ENCODE results near the gene GPRC5A.

GPRC5A gene

GRCh38 chr12:12945591-12945990 lies 54.2 kb downstream of the GPRC5A start:
- no peak for DNase-seq

GRCh38 chr12:12946686-12947355 lies 55.5 kb downstream of the GPRC5A start:
- no peak for DNase-seq

- no peak for DNase-seq
Measured at GRCh38 chr12:12947902-12948301, 56.5 kb downstream of the GPRC5A start.

- no peak for DNase-seq
Measured at GRCh38 chr12:12951504-12951903, 60.1 kb downstream of the GPRC5A start.

GRCh38 chr12:12952036-12952435 lies 60.7 kb downstream of the GPRC5A start, which contains the start of gene GPRC5D:
GPRC5D (minus strand) TSS chr12:12952170; CDS start chr12:12950384, 1,786 bp downstream.
- peak; percentile 70 for DNase-seq

- no peak for DNase-seq
Measured at GRCh38 chr12:12954356-12954755, 63.0 kb downstream of the GPRC5A start.

- DNase-seq, result no peak
Measured at GRCh38 chr12:12954878-12955625, 63.7 kb downstream of the GPRC5A start.

GRCh38 chr12:12958886-12959285 lies 67.5 kb downstream of the GPRC5A start:
- DNase-seq, result no peak

- DNase-seq, result no peak
Measured at GRCh38 chr12:12960639-12961209, 69.4 kb downstream of the GPRC5A start.

- no peak for DNase-seq
Measured at GRCh38 chr12:12964255-12964654, 72.9 kb downstream of the GPRC5A start.

- no peak for DNase-seq
Measured at GRCh38 chr12:12965836-12966235, 74.5 kb downstream of the GPRC5A start.

Data from RPMI8226 (cell line).